Measurements from ENCODE around the gene FNIP1. TPM values are rescaled to one million over a fixed set of nuclear protein-coding genes. Genes with fewer than 3 reads are reported as not detected.

FNIP1 gene
- total and polyA plus RNA-seq, 2 of the 8 experiments (the other 6 are each of a cell fraction or from before 2014, with no cell fraction given) = 3.5 to 17.3 TPM

- POLR2A ChIA-PET (ENCODE audit: partially characterized antibody) = no interaction called here
- CTCF ChIA-PET (ENCODE audit: partially characterized antibody) = no interaction called here
- no peak overlapping the region for H3K56ac ChIP-seq (replicated peaks; ENCODE audit: insufficient read length, low read depth, low read length)
- TF ChIP-seq SIRT6 (IDR thresholded peaks at IDR 0.05; ENCODE audit: low read length) = no peak
- TF ChIP-seq, protein P1, sequence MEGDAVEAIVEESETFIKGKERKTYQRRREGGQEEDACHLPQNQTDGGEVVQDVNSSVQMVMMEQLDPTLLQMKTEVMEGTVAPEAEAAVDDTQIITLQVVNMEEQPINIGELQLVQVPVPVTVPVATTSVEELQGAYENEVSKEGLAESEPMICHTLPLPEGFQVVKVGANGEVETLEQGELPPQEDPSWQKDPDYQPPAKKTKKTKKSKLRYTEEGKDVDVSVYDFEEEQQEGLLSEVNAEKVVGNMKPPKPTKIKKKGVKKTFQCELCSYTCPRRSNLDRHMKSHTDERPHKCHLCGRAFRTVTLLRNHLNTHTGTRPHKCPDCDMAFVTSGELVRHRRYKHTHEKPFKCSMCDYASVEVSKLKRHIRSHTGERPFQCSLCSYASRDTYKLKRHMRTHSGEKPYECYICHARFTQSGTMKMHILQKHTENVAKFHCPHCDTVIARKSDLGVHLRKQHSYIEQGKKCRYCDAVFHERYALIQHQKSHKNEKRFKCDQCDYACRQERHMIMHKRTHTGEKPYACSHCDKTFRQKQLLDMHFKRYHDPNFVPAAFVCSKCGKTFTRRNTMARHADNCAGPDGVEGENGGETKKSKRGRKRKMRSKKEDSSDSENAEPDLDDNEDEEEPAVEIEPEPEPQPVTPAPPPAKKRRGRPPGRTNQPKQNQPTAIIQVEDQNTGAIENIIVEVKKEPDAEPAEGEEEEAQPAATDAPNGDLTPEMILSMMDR (IDR thresholded peaks at IDR 0.05; ENCODE audit: control extremely low read depth in 1 of 3, insufficient read depth in 1 of 3, low read depth in 1 of 3, low read length in 3 of 3) = no peak
- TF ChIP-seq KDM4A (IDR thresholded peaks at IDR 0.05; ENCODE audit: low read depth, low read length, severe bottlenecking) = no peak
- no peak for TF ChIP-seq BCL11A (IDR thresholded peaks at IDR 0.05; ENCODE audit: low read depth in 2 of 2, low read length in 2 of 2)
- no peak for TF ChIP-seq JUN (IDR thresholded peaks at IDR 0.05; ENCODE audit: low read depth, low read length)
- TF ChIP-seq NRF1 (IDR thresholded peaks at IDR 0.05; ENCODE audit: low read depth, low read length) = no peak
- no peak for TF ChIP-seq NANOG (IDR thresholded peaks at IDR 0.05; ENCODE audit: insufficient read depth, low read depth, low read length, poor library complexity, severe bottlenecking)
- TF ChIP-seq JUND (IDR thresholded peaks at IDR 0.05; ENCODE audit: low read length) = no peak
- no peak for TF ChIP-seq TEAD4 (IDR thresholded peaks at IDR 0.05; ENCODE audit: low read depth, low read length)
- TF ChIP-seq POLR2A (IDR thresholded peaks at IDR 0.05; ENCODE audit: control extremely low read depth in 1 of 2, low read depth in 2 of 2, low read length in 2 of 2) = no peak
- TF ChIP-seq RBBP5 (IDR thresholded peaks at IDR 0.05; ENCODE audit: borderline replicate concordance, low read depth, low read length) = no peak
- no peak for TF ChIP-seq EZH2 (IDR thresholded peaks at IDR 0.05; ENCODE audit: low read depth, low read length, severe bottlenecking)
- TF ChIP-seq SUZ12 (IDR thresholded peaks at IDR 0.05; ENCODE audit: low read length) = no peak
Observed at GRCh38 chr5:131760793-131761192, 36.0 kb downstream of the FNIP1 start.

More at GRCh38 chr5:131760793-131761192, 36.0 kb downstream of the FNIP1 start:
- peaks cover 0 to 95% of the 10 kb centered on the region in 2 experiments; a peak in 2 of 4 replicates for H3K79me2 ChIP-seq (ENCODE audit: control insufficient read depth in 1 of 2, insufficient read depth in 2 of 2, low read length in 2 of 2)
- no peak overlapping the region for H2AK5ac ChIP-seq (ENCODE audit: low read depth, low read length)
- no peak overlapping the region for H3K18ac ChIP-seq (ENCODE audit: extremely low read depth, low read length)
- H3K27ac ChIP-seq (ENCODE audit: low read depth, low read length) = no peak overlapping the region
- FAIRE-seq = no peak
- no peaks in the 10 kb centered on the region for H3K27me3 ChIP-seq (replicated peaks in 1 of 4; ENCODE audit: control insufficient read depth in 3 of 4, extremely low read depth in 1 of 4, insufficient read depth in 3 of 4, low read length in 3 of 4)
- H3K79me1 ChIP-seq (ENCODE audit: low read depth, low read length) = peaks cover 9% of the 10 kb centered on the region
- no peak overlapping the region for H3K14ac ChIP-seq (ENCODE audit: insufficient read length)
- no peak overlapping the region for H2BK15ac ChIP-seq (ENCODE audit: low read length)
- no peaks in the 10 kb centered on the region; a peak in 1 of 8 replicates for H3K36me3 ChIP-seq (ENCODE audit: control insufficient read depth in 2 of 4, insufficient read depth in 4 of 4, low read length in 3 of 4)
- H2BK12ac ChIP-seq (ENCODE audit: low read depth, low read length) = no peak overlapping the region
- DNase-seq (ENCODE audit: low read depth in 1 of 2, low spot score in 2 of 2) = no peak
- no peak overlapping the region for H2BK20ac ChIP-seq (ENCODE audit: low read length)
- no peak overlapping the region for H3K9ac ChIP-seq (replicated peaks in 1 of 4; ENCODE audit: extremely low read depth in 1 of 4, low read depth in 3 of 4, low read length in 3 of 4)
- 0 out of 4 replicates have a peak, but pooled peaks cover 0 to 2% of the 10 kb centered on the region in 2 experiments for H3K9me3 ChIP-seq (ENCODE audit: insufficient read depth in 2 of 2, low read depth in 1 of 2, low read length in 1 of 2)
- H2BK120ac ChIP-seq (replicated peaks; ENCODE audit: low read depth, low read length) = no peak overlapping the region
- no peak overlapping the region for H4K91ac ChIP-seq (replicated peaks; ENCODE audit: insufficient read length, low read length)
- no peak overlapping the region for H3K4me3 ChIP-seq (ENCODE audit: extremely low read depth in 1 of 4, insufficient read depth in 2 of 4, low read depth in 3 of 4, low read length in 4 of 4)
- no peaks in the 10 kb centered on the region for H3K23me2 ChIP-seq (ENCODE audit: low read depth, low read length)
- H3K23ac ChIP-seq (ENCODE audit: insufficient read length) = no peak overlapping the region
- no peak overlapping the region for H4K8ac ChIP-seq (ENCODE audit: extremely low read depth, insufficient read depth, low read length)
- H4K20me1 ChIP-seq (replicated peaks in 1 of 2; ENCODE audit: control insufficient read depth in 1 of 2, insufficient read depth in 2 of 2, low read length in 2 of 2) = peaks cover 0 to 2% of the 10 kb centered on the region in 2 experiments
- no peak overlapping the region for H2BK5ac ChIP-seq (ENCODE audit: low read depth, low read length)
- H3K4me2 ChIP-seq (ENCODE audit: insufficient read depth in 1 of 2, low read depth in 2 of 2, low read length in 2 of 2) = no peak overlapping the region
- no peaks in the 10 kb centered on the region for H3K4me1 ChIP-seq (replicated peaks in 1 of 4; ENCODE audit: control insufficient read depth in 3 of 4, insufficient read depth in 4 of 4, low read length in 3 of 4)
- no peak overlapping the region for H2AFZ ChIP-seq (ENCODE audit: low read length)
- H3K4ac ChIP-seq (replicated peaks; ENCODE audit: insufficient read length, low read depth, low read length) = no peak overlapping the region
- WGBS, 2 experiments (ENCODE audit: extremely low coverage in 1 of 2, insufficient coverage in 1 of 2, insufficient read length in 1 of 2, insufficient replicate concordance in 2 of 2, low coverage in 1 of 2, low lambda C conversion rate in 2 of 2, missing lambda C conversion rate in 1 of 2) = 92% methylated on average over 2 of the region's 2 CpGs; no CpG with 5 or more reads in 1 of the 2 experiments
- no peak overlapping the region for H4K5ac ChIP-seq (ENCODE audit: insufficient read length, low read depth, low read length)
